Hematopoietic multipotent progenitor cell (in vitro differentiated cells): ENCODE measurements around the gene SNX1. TPM values are rescaled to one million over a fixed set of nuclear protein-coding genes. Genes with fewer than 3 reads are reported as not detected.
"Not testable (repeated sequence)": the region's sequence is repeated elsewhere in the genome, so short reads cannot be mapped to it uniquely, and the experiment has no call there.

Source experiments
- DNase-seq, 3 donors: peaks; one replicate each; pipeline ENCODE4 v3.0.0-alpha.2; 2011 to 2015; ENCODE audit warnings: low read depth in 2 of 3, low spot score in 2 of 3
- total RNA-seq: library from RNA; depleted of rRNA; stranded (reverse); fragments of >200 nt; gene quantifications from one replicate; pipeline ENCODE4 v1.2.3, GENCODE V29; 2012

SNX1 gene
- total RNA-seq, 1 donor, result 39.3 TPM

DNA sequence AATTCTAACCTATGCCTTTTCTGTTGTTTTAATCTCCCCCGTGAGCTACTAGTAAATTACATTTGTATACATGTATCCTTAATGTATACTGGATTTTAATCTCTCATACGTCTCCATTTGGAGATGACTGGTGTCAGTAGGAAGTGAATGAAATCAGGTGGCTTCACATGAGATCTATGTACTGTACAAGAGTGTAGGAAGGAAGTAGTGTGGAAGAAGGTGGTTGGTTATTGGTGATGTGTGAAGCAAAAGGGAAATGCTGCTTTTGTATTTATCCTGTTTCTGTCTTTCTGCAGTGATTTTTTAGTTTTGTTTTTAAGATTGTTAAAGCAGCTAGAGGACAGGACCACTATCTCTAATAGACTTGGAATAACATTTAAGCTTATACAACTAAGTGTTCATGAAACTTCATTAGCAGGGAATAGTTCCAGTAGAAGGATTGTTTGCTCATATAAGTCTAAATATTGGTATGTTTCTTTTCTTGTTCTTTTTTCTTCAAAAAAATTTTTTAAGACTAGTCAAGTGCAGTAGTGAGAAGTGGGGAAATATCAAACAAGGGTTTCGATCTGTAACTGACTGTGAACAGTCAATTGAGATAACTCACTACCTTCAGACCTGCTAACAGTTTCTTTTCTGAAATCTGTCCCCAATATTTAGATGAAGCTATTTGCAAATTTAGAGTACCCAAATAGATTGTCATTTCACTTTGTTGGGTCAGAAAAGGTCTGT, 15.3 kb downstream of the SNX1 start:
- no peak for DNase-seq

- DNase-seq, result no peak
Measured at GRCh38 chr15:64111679-64112050, 15.9 kb downstream of the SNX1 start.

DNA sequence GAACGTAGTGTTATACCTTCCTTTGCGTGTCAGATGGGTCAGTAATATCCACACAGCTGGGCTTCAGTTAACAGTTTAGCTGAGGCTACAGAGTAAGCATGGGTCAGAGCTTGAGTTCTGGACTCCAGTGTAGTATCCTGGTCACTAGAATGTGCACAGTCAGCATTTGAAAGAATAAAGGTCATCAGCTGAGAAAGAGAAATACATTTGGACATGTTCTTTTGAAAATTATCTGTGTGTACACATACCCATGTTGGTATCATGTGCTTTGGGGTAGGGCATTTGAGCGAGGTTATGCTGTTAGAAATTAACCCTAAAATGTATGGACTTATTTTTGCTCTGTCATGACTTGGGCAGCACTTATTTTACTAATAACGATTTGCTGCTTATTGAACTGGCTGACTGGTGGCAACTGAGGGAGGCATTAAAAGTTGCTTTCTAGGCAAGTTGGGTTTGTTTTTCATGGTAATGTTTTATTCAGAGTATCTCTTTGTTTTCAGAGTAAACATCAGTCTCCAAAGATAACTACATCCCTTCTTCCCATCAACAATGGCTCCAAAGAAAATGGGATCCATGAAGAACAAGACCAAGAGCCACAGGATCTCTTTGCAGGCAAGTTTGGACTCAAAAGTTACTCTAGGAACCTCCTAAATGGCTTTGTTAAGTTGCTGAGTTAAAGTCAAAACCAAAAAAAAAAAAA, 16.4 kb downstream of the SNX1 start:
- no peak for DNase-seq

DNA sequence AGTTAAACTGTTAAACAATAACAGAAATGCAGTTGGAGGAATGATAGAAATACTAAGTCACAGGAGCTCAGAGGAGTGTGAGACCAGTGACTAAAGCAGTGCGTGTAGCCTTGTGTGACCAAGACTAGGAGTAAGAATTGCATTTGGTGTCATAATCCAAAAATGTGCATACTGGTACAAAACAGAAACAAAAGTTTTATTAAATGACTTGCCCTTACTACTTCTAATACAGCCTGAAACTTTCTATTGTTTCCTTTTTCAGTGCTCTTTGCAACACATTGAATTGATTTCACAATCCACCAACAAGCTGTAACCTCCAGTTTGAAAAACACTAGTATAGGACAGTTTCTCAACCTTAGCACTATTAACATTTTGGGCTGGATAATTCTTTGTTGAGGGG, 17.1 kb downstream of the SNX1 start:
- DNase-seq, result no peak

DNA sequence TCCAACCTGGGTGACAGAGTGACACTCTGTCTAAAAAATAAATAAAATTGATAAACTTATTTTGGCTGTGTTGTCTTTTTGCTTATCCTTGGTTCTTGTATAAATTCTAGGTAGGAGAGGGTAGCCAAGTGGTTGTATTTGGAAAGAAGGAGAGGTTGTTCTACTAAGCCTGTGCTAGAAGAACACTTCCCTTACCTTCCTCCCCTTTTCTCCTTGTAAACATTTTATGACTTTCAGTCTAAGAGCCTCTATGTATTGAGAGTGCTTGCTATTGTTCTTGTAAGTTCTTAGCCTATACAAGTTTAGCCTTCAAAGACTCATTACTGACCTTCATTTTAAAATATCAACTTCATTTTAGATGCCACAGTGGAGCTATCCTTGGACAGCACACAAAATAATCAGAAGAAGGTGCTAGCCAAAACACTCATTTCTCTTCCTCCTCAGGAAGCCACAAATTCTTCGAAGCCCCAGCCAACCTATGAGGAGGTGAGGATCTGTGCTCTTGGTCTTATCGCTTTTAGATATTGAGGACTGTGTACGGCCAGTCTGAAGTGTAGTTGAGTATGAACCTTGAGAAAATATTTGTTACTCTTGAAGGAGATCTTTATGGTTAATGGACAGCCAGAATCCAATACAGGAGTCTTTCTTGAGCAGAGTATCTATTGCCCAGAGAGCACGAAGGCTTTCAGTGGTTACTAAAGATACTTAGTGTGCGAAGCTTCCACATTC, 22.1 kb downstream of the SNX1 start:
- DNase-seq, result no peak

DNA sequence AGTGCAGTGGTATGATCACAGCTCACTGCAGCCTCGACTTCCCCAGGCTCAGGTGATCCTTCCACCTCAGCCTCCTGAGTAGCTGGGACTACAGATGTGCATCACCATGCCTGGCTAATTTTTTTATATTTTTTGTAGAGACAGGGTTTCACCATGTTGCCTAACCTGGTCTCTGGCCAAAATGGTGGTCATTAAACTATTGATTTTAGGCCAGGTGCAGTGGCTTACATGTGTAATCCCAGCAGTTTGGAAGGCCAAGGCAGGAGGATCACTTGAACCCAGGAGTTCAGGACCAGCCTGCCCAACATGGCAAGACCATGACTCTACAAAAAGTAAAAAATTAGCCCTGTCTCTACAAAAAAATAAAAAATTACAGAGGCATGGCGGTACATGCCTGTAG, 24.5 kb downstream of the SNX1 start:
- DNase-seq, result not testable (repeated sequence)

DNA sequence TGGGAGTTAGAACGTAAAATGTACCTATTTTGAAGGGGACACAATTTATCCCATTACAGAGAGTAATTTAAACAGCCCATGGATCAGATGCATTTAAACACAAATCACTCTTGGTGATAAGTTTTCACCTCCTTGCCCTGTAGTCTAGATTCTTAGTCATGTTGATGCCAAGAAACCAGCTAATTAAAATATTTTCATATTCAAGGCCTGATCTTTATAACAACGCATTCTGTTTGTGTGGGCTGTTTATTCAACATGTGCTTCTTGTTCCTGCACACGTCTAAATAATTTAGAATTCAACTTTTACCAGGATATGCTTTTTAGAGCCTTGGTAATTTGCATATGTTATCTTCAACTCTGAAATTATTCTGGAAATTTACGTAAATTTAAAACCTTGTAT, 25.8 kb downstream of the SNX1 start:
- DNase-seq, result no peak

- DNase-seq, result no peak
Measured at GRCh38 chr15:64122444-64122843, 26.7 kb downstream of the SNX1 start.

DNA sequence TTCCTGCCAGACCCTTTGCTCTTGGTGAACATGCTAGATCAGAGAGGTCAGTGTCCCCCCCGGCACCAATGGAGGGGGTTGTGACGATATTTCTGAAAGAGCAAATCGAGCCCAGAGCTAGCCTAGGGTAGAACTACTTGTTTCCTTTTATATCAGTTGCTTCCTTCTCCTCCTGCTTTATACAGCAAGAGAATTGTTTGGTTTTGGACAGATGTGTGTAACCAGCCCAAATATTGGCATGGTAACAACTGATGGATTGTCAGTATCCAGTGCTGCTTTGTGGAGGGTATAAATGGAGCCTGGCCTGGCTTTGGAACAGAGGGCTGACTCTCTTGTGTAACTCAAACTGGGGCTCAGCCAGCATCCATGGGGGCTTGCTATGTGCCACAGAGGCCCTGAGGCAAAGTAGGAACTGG, 27.2 kb downstream of the SNX1 start:
- DNase-seq, result no peak

DNA sequence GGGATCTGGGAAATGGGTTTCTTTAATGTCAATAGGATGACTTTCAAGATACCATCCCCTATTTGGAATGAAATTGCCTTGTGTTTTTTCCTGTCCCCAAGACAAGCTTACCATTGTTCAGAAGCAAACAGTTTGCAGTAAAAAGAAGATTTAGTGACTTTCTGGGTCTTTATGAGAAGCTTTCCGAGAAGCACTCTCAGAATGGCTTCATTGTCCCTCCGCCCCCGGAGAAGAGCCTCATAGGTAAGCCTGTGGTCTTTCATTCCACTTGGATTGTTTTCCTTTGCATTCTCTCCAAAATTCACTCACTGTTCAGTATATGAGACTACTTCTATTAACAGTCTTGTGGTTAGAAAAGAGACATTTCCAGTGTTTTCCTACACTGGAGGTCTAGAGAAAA, 30.2 kb downstream of the SNX1 start:
- no peak for DNase-seq

DNA sequence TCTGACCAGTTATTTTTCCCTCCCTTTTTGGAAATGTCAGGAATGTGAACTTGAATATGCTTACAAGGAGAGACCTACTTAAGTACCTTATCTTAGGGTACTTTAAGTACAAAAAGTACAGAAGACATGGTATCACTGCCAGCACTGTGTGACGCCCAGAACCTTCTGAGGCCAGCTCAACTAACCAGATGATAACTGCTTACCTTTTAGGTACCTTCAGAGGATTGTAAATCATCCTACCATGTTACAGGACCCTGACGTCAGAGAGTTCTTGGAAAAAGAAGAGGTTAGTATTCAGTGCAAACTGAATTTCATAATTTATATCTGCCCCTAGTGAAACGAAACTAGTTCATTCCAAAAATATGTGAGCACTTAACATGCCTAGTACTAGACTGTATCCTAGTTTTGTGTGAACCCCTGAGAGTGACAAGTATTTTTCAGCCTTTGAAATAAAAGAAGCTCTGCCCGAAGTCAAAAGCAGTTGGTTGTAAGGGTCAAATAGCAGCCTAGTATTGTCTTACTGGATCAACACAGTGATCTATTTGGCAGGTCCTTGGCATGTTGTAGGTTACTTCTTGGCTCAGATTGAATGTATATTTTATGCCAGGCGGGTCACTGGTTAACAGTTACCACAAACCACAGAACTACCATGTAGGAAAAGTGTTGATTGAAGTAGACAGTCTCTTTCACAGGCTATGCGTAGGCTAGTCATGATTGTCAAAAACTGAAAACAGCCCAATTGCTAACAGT, 31.9 kb downstream of the SNX1 start:
- DNase-seq, result no peak

GRCh38 chr15:64130159-64130558, 34.4 kb downstream of the SNX1 start:
- no peak for DNase-seq

DNA sequence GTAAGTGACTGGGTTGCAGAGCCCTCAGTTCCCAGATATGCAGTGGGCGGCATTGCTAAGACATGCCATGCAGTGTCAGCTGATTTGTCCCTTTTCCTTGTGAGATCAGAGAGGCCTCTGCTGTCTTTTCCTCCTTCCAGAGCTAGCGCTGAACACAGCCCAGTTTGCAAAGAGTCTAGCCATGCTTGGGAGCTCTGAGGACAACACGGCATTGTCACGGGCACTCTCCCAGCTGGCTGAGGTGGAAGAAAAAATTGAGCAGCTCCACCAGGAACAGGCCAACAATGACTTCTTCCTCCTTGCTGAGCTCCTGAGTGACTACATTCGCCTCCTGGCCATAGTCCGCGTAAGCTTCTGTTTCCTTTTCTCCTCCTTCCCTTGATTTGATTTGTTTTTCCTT, 35.8 kb downstream of the SNX1 start:
- DNase-seq, result no peak

- DNase-seq, result no peak
Measured at GRCh38 chr15:64132217-64132616, 36.4 kb downstream of the SNX1 start.

- no peak for DNase-seq
Measured at GRCh38 chr15:64133623-64134344, 38.0 kb downstream of the SNX1 start.

- DNase-seq, result peak in 1 of 3 donors; percentile 41
Measured at GRCh38 chr15:64134345-64134829, 38.6 kb downstream of the SNX1 start.

DNA sequence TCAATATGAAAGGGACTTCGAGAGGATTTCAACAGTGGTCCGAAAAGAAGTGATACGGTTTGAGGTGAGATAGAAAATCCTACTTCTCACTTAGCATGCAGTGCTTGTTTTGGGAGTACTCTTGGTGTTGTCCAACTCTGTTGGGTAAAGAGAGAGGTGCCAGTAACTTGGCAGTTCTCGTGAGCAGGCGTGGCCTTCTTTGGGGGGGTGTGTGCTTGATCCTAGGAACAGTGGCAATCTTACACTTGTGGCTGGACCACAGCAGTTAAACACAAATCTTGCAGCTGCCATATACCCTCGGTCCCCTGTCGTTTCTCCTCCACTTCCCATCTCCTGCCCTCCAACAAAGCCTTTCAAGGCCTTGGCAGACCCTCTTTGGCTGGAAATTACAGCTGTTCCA, 40.6 kb downstream of the SNX1 start:
- no peak for DNase-seq

DNA sequence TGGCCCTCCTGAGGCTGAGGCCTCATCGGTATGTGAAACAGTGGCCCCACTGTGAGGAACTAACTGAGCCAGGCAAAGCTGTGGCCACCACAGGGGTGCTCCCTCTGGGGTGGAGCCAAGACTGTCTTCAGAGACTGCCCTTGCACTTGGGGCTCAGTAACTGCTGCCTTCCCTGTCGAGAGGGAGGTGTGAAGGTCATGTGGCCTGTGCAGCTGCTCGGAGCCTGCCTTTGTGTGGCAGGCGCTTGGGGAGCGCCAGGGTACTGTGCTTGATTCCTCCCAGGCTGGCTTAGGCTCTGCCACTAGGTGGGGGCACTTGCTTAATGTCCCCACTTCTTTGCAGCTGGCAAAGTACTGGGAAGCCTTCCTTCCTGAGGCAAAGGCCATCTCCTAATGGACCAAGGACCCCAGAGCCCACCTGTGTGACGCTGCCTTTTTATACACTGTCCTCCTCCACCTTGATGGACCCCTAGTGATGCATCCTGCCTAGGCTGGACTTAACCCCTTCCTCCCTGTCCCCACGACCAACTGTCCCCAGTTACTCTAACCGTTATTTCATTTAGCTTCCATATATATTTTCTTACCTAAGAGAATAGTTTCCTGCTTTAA, 41.5 kb downstream of the SNX1 start:
- no peak for DNase-seq

- no peak for DNase-seq
Measured at GRCh38 chr15:64138331-64138941, 42.7 kb downstream of the SNX1 start.
